HEK293 (cell line): Measurements from ENCODE around the gene PDLIM5.

Experiments used
- CTCF ChIA-PET: fragments of 350-600 bp; formaldehyde crosslinking; extraction: SDS; loops from one replicate; lab custom pipeline; 2021; ENCODE audit warnings: antibody characterized with exemption; lab: Yijun Ruan, JAX
- POLR2A ChIA-PET: fragments of 300-600 bp; formaldehyde crosslinking; extraction: SDS; loops from one replicate; lab custom pipeline; 2020; ENCODE audit warnings: antibody characterized with exemption, inconsistent platforms; lab: Yijun Ruan, JAX
- H3K27ac ChIP-seq: fragments of 200-500 bp; sonication (Bioruptor generic); 2 replicates; pipeline ENCODE4 v1.5.1; 2014; ENCODE audit warnings: low read depth, low read length, control low read depth, inconsistent platforms; ENCODE audit errors: extremely low read depth
- H3K36me3 ChIP-seq, 2 experiments: fragments of 200-500 bp in 1 of 2; sonication (Bioruptor generic) in 1 of 2; 1 replicate in 1 of 2; 2 replicates in 1 of 2; pipeline ENCODE4 v1.5.1; 2014 to 2017; ENCODE audit warnings: inconsistent platforms in 2 of 2, low read length in 2 of 2; ENCODE audit not compliant: control insufficient read depth in 2 of 2, insufficient read depth in 1 of 2
- H3K4me1 ChIP-seq: fragments of 200-500 bp; sonication (Bioruptor generic); 2 replicates; pipeline ENCODE4 v1.5.1; 2014; ENCODE audit warnings: mild to moderate bottlenecking, low read length, inconsistent platforms; ENCODE audit not compliant: control insufficient read depth, insufficient read depth
- H3K4me3 ChIP-seq: 2 replicates; pipeline ENCODE4 v1.5.1; 2011; ENCODE audit warnings: low read depth, mild to moderate bottlenecking, control low read depth, low read length, moderate library complexity
- H3K9me3 ChIP-seq: fragments of 200-500 bp; sonication (Bioruptor generic); 2 replicates; pipeline ENCODE4 v1.5.1; 2014; ENCODE audit warnings: low read depth, low read length, inconsistent platforms; ENCODE audit not compliant: control insufficient read depth, insufficient read depth
- FEZF1 ChIP-seq: fragments of 450-650 bp; formaldehyde crosslinking; IDR thresholded peaks from 2 replicates; pipeline ENCODE4 v1.5.1; 2016; ENCODE audit warnings: missing biosample characterization, missing genetic modification characterization
- HOXA7 ChIP-seq: sonication (generic); formaldehyde crosslinking; IDR thresholded peaks from 2 replicates; pipeline ENCODE4 v1.8.1; 2022; ENCODE audit warnings: missing genetic modification reagents, borderline replicate concordance
- MYNN ChIP-seq: fragments of 450-650 bp; formaldehyde crosslinking; IDR thresholded peaks from 2 replicates; pipeline ENCODE4 v1.5.1; 2016; ENCODE audit warnings: missing biosample characterization, missing genetic modification characterization, borderline replicate concordance
- MZF1 ChIP-seq: fragments of 450-650 bp; formaldehyde crosslinking; IDR thresholded peaks from 2 replicates; pipeline ENCODE4 v1.5.1; 2017; ENCODE audit warnings: missing biosample characterization, missing genetic modification characterization, borderline replicate concordance
- SCRT1 ChIP-seq: fragments of 450-650 bp; formaldehyde crosslinking; IDR thresholded peaks from 2 replicates; pipeline ENCODE4 v1.5.1; 2016; ENCODE audit warnings: missing biosample characterization, missing genetic modification characterization, borderline replicate concordance
- SETDB1 ChIP-seq: IDR thresholded peaks from one replicate; pipeline ENCODE4 v1.6.1; 2017; ENCODE audit warnings: mild to moderate bottlenecking, low read length, moderate library complexity, mixed read lengths; ENCODE audit not compliant: insufficient read length
- SP7 ChIP-seq: fragments of 450-650 bp; formaldehyde crosslinking; IDR thresholded peaks from 2 replicates; pipeline ENCODE4 v1.5.1; 2016; ENCODE audit warnings: missing biosample characterization, missing genetic modification characterization
- ZEB2 ChIP-seq: fragments of 450-650 bp; formaldehyde crosslinking; IDR thresholded peaks from 2 replicates; pipeline ENCODE4 v1.5.1; 2016; ENCODE audit warnings: missing biosample characterization, missing genetic modification characterization
- ZNF221 ChIP-seq: fragments of 450-650 bp; formaldehyde crosslinking; IDR thresholded peaks from 2 replicates; pipeline ENCODE4 v1.5.1; 2017; ENCODE audit warnings: missing biosample characterization, missing genetic modification characterization, borderline replicate concordance
- ZNF24 ChIP-seq: fragments of 450-650 bp; formaldehyde crosslinking; IDR thresholded peaks from 2 replicates; pipeline ENCODE4 v1.5.1; 2016; ENCODE audit warnings: missing biosample characterization, missing genetic modification characterization
- ZNF266 ChIP-seq: fragments of 450-650 bp; formaldehyde crosslinking; IDR thresholded peaks from 2 replicates; pipeline ENCODE4 v1.5.1; 2016; ENCODE audit warnings: missing biosample characterization, missing genetic modification characterization, low read depth
- ZNF302 ChIP-seq: fragments of 450-650 bp; formaldehyde crosslinking; IDR thresholded peaks from 2 replicates; pipeline ENCODE4 v1.5.1; 2016; ENCODE audit warnings: missing biosample characterization, missing genetic modification characterization, low read depth
- ZNF335 ChIP-seq: fragments of 450-650 bp; formaldehyde crosslinking; conservative IDR thresholded peaks from 2 replicates; pipeline ENCODE4 v1.5.1; 2016; ENCODE audit warnings: missing biosample characterization, missing genetic modification characterization
- ZNF354C ChIP-seq: fragments of 450-650 bp; formaldehyde crosslinking; IDR thresholded peaks from 2 replicates; pipeline ENCODE4 v1.5.1; 2016; ENCODE audit warnings: missing biosample characterization, missing genetic modification characterization, low read depth, borderline replicate concordance
- ZNF48 ChIP-seq: fragments of 450-650 bp; formaldehyde crosslinking; IDR thresholded peaks from 2 replicates; pipeline ENCODE4 v1.5.1; 2016; ENCODE audit warnings: missing biosample characterization, missing genetic modification characterization
- ZNF544 ChIP-seq: fragments of 450-650 bp; formaldehyde crosslinking; IDR thresholded peaks from 2 replicates; pipeline ENCODE4 v1.5.0; 2017; ENCODE audit warnings: missing biosample characterization, missing genetic modification characterization
- ZNF555 ChIP-seq: fragments of 450-650 bp; formaldehyde crosslinking; conservative IDR thresholded peaks from 2 replicates; pipeline ENCODE4 v1.5.1; 2017; ENCODE audit warnings: missing biosample characterization, mild to moderate bottlenecking, missing genetic modification characterization, inconsistent platforms
- ZNF600 ChIP-seq: fragments of 450-650 bp; formaldehyde crosslinking; IDR thresholded peaks from 2 replicates; pipeline ENCODE4 v1.5.1; 2016; ENCODE audit warnings: missing biosample characterization, missing genetic modification characterization
- ZNF624 ChIP-seq: fragments of 450-650 bp; formaldehyde crosslinking; IDR thresholded peaks from 2 replicates; pipeline ENCODE4 v1.5.1; 2017; ENCODE audit warnings: missing biosample characterization, missing genetic modification characterization
- ZNF654 ChIP-seq: fragments of 450-650 bp; formaldehyde crosslinking; IDR thresholded peaks from 2 replicates; pipeline ENCODE4 v1.5.1; 2016; ENCODE audit warnings: low read depth, missing biosample characterization, missing genetic modification characterization
- ZNF830 ChIP-seq: fragments of 450-650 bp; IDR thresholded peaks from 2 replicates; pipeline ENCODE4 v1.5.0; 2018; ENCODE audit warnings: missing biosample characterization, missing genetic modification characterization, low read depth, mild to moderate bottlenecking, moderate library complexity
- TF ChIP-seq, protein P1 (sequence below): fragments of 450-650 bp; formaldehyde crosslinking; IDR thresholded peaks from 2 replicates; pipeline ENCODE4 v1.5.1; 2016; ENCODE audit warnings: missing biosample characterization, missing genetic modification characterization
- TF ChIP-seq, protein P2 (sequence below): fragments of 450-650 bp; formaldehyde crosslinking; IDR thresholded peaks from 2 replicates; pipeline ENCODE4 v1.5.1; 2016; ENCODE audit warnings: missing biosample characterization, missing genetic modification characterization
- TF ChIP-seq, protein P3 (sequence below): fragments of 450-650 bp; formaldehyde crosslinking; IDR thresholded peaks from 2 replicates; pipeline ENCODE4 v1.5.1; 2016; ENCODE audit warnings: missing biosample characterization, missing genetic modification characterization

Gene PDLIM5

DNA sequence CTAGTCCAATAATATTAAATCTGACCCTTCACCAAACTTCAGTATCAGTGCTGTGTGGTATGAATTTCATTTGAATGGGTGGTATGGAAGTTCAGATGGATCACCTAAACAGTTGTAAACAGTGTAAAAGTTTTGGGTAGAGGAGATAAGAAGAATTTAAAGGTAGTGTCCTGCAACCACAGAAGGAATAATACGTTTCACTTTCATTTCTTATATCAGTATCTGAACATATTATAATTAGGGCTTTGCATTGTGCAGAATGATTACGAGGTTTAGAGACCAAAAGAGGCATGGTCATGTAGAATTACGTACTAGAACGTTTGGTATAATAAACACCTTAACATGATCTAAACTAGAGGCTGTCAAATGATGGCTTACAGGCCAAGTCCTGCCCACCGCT, 116.1 kb downstream of the PDLIM5 start:
- Histone ChIP-seq H3K4me3 (no peak overlapping the region), H3K27ac (no peak overlapping the region), H3K36me3 (no peaks in the 10 kb centered on the region), H3K4me1 (peaks cover 8% of the 10 kb centered on the region; the same call in 1 of the 2 replicates), H3K9me3 (no peaks in the 10 kb centered on the region)
- TF ChIP-seq MZF1 (tag by site-specific recombination) (no peak), ZNF654 (tag by site-specific recombination) (no peak), ZNF335 (no peak), MYNN (tag by site-specific recombination) (no peak), HOXA7 (CRISPR knock-in tag) (no peak), ZNF24 (no peak), SETDB1 (no peak), ZNF544 (tag by site-specific recombination) (no peak), ZNF830 (tag by site-specific recombination) (no peak), SCRT1 (tag by site-specific recombination) (no peak), ZNF302 (tag by site-specific recombination) (no peak), ZNF624 (tag by site-specific recombination) (no peak)
- TF ChIP-seq, protein P1, sequence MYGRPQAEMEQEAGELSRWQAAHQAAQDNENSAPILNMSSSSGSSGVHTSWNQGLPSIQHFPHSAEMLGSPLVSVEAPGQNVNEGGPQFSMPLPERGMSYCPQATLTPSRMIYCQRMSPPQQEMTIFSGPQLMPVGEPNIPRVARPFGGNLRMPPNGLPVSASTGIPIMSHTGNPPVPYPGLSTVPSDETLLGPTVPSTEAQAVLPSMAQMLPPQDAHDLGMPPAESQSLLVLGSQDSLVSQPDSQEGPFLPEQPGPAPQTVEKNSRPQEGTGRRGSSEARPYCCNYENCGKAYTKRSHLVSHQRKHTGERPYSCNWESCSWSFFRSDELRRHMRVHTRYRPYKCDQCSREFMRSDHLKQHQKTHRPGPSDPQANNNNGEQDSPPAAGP (tag by site-specific recombination), result no peak
- TF ChIP-seq, protein P2, sequence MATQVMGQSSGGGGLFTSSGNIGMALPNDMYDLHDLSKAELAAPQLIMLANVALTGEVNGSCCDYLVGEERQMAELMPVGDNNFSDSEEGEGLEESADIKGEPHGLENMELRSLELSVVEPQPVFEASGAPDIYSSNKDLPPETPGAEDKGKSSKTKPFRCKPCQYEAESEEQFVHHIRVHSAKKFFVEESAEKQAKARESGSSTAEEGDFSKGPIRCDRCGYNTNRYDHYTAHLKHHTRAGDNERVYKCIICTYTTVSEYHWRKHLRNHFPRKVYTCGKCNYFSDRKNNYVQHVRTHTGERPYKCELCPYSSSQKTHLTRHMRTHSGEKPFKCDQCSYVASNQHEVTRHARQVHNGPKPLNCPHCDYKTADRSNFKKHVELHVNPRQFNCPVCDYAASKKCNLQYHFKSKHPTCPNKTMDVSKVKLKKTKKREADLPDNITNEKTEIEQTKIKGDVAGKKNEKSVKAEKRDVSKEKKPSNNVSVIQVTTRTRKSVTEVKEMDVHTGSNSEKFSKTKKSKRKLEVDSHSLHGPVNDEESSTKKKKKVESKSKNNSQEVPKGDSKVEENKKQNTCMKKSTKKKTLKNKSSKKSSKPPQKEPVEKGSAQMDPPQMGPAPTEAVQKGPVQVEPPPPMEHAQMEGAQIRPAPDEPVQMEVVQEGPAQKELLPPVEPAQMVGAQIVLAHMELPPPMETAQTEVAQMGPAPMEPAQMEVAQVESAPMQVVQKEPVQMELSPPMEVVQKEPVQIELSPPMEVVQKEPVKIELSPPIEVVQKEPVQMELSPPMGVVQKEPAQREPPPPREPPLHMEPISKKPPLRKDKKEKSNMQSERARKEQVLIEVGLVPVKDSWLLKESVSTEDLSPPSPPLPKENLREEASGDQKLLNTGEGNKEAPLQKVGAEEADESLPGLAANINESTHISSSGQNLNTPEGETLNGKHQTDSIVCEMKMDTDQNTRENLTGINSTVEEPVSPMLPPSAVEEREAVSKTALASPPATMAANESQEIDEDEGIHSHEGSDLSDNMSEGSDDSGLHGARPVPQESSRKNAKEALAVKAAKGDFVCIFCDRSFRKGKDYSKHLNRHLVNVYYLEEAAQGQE (tag by site-specific recombination), result no peak
- TF ChIP-seq, protein P3, sequence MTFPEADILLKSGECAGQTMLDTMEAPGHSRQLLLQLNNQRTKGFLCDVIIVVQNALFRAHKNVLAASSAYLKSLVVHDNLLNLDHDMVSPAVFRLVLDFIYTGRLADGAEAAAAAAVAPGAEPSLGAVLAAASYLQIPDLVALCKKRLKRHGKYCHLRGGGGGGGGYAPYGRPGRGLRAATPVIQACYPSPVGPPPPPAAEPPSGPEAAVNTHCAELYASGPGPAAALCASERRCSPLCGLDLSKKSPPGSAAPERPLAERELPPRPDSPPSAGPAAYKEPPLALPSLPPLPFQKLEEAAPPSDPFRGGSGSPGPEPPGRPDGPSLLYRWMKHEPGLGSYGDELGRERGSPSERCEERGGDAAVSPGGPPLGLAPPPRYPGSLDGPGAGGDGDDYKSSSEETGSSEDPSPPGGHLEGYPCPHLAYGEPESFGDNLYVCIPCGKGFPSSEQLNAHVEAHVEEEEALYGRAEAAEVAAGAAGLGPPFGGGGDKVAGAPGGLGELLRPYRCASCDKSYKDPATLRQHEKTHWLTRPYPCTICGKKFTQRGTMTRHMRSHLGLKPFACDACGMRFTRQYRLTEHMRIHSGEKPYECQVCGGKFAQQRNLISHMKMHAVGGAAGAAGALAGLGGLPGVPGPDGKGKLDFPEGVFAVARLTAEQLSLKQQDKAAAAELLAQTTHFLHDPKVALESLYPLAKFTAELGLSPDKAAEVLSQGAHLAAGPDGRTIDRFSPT (tag by site-specific recombination), result no peak
- CTCF ChIA-PET, result no interaction called here
- POLR2A ChIA-PET, result no interaction called here

DNA sequence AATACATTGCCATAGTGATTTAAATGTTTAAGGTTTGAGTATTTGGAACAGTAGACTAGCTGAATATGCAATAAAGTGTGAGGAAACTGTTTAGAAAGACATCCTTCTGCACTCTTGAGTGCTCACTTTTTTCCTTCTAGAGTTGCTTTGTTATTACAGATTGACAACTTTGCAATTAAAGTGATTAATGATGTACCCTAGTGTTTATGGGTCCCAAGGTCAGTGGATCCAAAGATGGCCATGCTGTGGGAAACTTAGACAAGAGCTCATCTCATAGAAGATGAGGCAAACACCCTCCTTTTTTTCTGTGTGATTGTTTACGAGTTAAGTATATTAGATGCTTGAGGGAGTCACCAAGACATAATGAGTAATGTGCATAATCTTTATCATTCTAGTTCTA, 118.8 kb downstream of the PDLIM5 start:
- H3K4me3 ChIP-seq, result no peak overlapping the region
- ChIA-PET POLR2A (no interaction called here), CTCF (interaction anchor here (0.7 to 0.8 kb wide), 2 partner anchors 16 to 118 kb away, joined by 3 read pairs; no protein-coding TSS in a partner anchor)
- no peaks in the 10 kb centered on the region for H3K9me3 ChIP-seq
- H3K27ac ChIP-seq, result no peak overlapping the region
- peaks cover 8% of the 10 kb centered on the region; the same call in 1 of the 2 replicates for H3K4me1 ChIP-seq
- no peaks in the 10 kb centered on the region for H3K36me3 ChIP-seq
- no peak for TF ChIP-seq ZNF221 (tag by site-specific recombination)
- TF ChIP-seq FEZF1 (tag by site-specific recombination), result peak; percentile 73
- TF ChIP-seq ZNF600 (tag by site-specific recombination), result no peak
- TF ChIP-seq ZEB2, result no peak
- no peak for TF ChIP-seq ZNF266 (tag by site-specific recombination)
- TF ChIP-seq ZNF48, result no peak
- no peak for TF ChIP-seq ZNF555 (tag by site-specific recombination)
- TF ChIP-seq, protein P2 (tag by site-specific recombination), result no peak
- no peak for TF ChIP-seq SP7 (tag by site-specific recombination)
- no peak for TF ChIP-seq ZNF354C (tag by site-specific recombination)
